ENCODE data around the gene CIAPIN1.

DNA sequence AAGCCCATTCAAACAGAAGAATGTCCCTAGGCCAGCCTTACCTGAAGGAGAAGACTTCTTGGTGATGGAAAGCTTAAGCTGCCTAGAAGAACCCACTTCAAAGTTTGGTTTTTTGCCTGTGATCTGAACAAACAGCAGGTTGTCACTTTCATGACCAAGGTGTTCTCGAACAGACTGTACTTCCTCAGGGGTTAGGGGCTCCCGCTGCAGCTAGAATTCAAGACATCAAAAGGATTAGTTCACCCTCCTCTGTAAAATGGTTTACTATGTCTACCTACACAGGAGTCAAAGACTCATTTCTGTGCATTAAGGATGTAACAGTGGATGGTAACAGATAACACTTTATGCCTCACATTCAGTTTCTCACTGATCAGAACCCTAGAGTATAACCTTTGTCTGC lies 13.2 kb downstream of the CIAPIN1 start:
- TF ChIP-seq, protein P1, sequence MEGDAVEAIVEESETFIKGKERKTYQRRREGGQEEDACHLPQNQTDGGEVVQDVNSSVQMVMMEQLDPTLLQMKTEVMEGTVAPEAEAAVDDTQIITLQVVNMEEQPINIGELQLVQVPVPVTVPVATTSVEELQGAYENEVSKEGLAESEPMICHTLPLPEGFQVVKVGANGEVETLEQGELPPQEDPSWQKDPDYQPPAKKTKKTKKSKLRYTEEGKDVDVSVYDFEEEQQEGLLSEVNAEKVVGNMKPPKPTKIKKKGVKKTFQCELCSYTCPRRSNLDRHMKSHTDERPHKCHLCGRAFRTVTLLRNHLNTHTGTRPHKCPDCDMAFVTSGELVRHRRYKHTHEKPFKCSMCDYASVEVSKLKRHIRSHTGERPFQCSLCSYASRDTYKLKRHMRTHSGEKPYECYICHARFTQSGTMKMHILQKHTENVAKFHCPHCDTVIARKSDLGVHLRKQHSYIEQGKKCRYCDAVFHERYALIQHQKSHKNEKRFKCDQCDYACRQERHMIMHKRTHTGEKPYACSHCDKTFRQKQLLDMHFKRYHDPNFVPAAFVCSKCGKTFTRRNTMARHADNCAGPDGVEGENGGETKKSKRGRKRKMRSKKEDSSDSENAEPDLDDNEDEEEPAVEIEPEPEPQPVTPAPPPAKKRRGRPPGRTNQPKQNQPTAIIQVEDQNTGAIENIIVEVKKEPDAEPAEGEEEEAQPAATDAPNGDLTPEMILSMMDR (IDR thresholded peaks at IDR 0.05; ENCODE audit: insufficient read depth, low read length) = no peak
- no peak for TF ChIP-seq POLR2AphosphoS5 (IDR thresholded peaks at IDR 0.05; ENCODE audit: low read depth)
- no peak for TF ChIP-seq SPI1 (IDR thresholded peaks at IDR 0.05; ENCODE audit: borderline replicate concordance, low read depth)
- TF ChIP-seq, protein P2, sequence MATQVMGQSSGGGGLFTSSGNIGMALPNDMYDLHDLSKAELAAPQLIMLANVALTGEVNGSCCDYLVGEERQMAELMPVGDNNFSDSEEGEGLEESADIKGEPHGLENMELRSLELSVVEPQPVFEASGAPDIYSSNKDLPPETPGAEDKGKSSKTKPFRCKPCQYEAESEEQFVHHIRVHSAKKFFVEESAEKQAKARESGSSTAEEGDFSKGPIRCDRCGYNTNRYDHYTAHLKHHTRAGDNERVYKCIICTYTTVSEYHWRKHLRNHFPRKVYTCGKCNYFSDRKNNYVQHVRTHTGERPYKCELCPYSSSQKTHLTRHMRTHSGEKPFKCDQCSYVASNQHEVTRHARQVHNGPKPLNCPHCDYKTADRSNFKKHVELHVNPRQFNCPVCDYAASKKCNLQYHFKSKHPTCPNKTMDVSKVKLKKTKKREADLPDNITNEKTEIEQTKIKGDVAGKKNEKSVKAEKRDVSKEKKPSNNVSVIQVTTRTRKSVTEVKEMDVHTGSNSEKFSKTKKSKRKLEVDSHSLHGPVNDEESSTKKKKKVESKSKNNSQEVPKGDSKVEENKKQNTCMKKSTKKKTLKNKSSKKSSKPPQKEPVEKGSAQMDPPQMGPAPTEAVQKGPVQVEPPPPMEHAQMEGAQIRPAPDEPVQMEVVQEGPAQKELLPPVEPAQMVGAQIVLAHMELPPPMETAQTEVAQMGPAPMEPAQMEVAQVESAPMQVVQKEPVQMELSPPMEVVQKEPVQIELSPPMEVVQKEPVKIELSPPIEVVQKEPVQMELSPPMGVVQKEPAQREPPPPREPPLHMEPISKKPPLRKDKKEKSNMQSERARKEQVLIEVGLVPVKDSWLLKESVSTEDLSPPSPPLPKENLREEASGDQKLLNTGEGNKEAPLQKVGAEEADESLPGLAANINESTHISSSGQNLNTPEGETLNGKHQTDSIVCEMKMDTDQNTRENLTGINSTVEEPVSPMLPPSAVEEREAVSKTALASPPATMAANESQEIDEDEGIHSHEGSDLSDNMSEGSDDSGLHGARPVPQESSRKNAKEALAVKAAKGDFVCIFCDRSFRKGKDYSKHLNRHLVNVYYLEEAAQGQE (IDR thresholded peaks at IDR 0.05; ENCODE audit: insufficient replicate concordance, low read depth) = no peak
